SK-N-MC (cell line): Measurements from ENCODE around the gene CGAS.

Source experiments
- EZH2 ChIP-seq: fragments of 200-600 bp; sonication (generic); IDR thresholded peaks from one replicate; pipeline ENCODE4 v1.6.1; 2017; ENCODE audit warnings: antibody characterized with exemption
- POLR2AphosphoS5 ChIP-seq: IDR thresholded peaks from 2 replicates; pipeline ENCODE4 v1.6.1; 2012; ENCODE audit warnings: mild to moderate bottlenecking, low read depth, low read length, borderline replicate concordance

DNA sequence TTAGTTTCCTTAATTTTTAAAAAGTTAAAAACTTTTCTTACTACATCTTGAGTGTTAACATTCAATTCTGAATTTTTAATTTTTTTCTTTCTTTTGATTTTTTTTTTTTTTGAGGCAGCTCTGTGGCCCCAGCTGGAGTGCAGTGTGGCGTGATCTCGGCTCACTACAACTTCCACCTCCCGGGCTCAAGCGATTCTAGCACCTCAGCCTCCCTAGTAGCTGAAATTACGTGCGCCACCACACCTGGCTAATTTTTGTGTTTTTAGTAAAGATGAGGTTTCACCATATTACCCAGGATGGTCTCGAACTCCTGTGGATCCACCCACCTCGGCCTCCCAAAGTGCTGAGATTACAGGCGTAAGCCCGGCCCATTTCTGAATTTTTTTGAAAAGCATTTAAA is 56.2 kb downstream of the CGAS start:
- no peak for TF ChIP-seq POLR2AphosphoS5
- no peak for TF ChIP-seq EZH2
